Neutrophil (primary cell): ENCODE results near the gene ANO2.

Source experiments
- H3K27ac ChIP-seq: fragments of 200-600 bp; sonication (generic); 2 replicates; pipeline ENCODE4 v1.5.1; 2016; ENCODE audit warnings: mild to moderate bottlenecking, moderate library complexity
- H3K27me3 ChIP-seq: fragments of 200-600 bp; sonication (generic); 2 replicates; pipeline ENCODE4 v1.6.0; 2016; ENCODE audit warnings: mild to moderate bottlenecking
- H3K36me3 ChIP-seq: fragments of 200-600 bp; sonication (generic); 2 replicates; pipeline ENCODE4 v1.5.1; 2017
- H3K4me1 ChIP-seq, 2 experiments: fragments of 200-600 bp in 1 of 2; sonication (generic) in 1 of 2; 1 replicate in 1 of 2; 2 replicates in 1 of 2; pipeline versions ENCODE4 v1.5.1 to v1.6.1; 2013 to 2016; ENCODE audit warnings: low read depth in 1 of 2, low read length in 1 of 2, mild to moderate bottlenecking in 1 of 2, moderate library complexity in 1 of 2; ENCODE audit not compliant: control insufficient read depth in 1 of 2, insufficient read depth in 1 of 2
- H3K4me3 ChIP-seq, 2 experiments: fragments of 200-600 bp in 1 of 2; sonication (generic) in 1 of 2; 1 replicate in 1 of 2; 2 replicates in 1 of 2; pipeline ENCODE4 v1.5.1; 2013 to 2016; ENCODE audit warnings: low read depth in 1 of 2, low read length in 1 of 2, mild to moderate bottlenecking in 1 of 2, moderate library complexity in 1 of 2
- H3K9me3 ChIP-seq: fragments of 200-600 bp; sonication (generic); 2 replicates; pipeline ENCODE4 v1.5.1; 2016
- TF ChIP-seq, protein P1 (sequence below): fragments of 200-600 bp; sonication (generic); IDR thresholded peaks from 2 replicates; pipeline ENCODE4 v1.5.1; 2016; ENCODE audit warnings: antibody characterized with exemption

ANO2 gene

DNA sequence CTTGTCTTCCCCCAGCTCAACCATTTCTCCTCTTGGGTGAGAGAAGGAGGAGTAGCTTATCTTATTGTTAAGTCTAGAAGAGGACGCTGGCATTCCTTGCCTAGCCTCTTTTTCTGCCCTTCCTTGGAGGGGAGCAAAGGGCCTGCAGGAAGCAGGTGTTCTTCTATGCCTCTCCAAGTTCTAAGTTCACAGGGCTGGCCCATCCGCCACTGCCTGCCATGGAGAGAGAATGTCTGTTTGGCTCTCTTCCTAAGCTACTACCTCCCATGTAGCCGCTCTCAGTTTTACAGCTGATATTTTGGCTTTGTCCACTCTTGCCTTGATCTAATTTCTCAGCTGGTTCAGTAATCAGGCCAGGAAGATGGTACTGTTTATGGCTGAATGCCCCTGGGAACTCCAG is 312.0 kb downstream of the ANO2 start:
- no peaks in the 10 kb centered on the region for H3K9me3 ChIP-seq
- H3K4me3 ChIP-seq = no peak overlapping the region
- no peaks in the 10 kb centered on the region for H3K4me1 ChIP-seq
- no peaks in the 10 kb centered on the region for H3K36me3 ChIP-seq
- TF ChIP-seq, protein P1, sequence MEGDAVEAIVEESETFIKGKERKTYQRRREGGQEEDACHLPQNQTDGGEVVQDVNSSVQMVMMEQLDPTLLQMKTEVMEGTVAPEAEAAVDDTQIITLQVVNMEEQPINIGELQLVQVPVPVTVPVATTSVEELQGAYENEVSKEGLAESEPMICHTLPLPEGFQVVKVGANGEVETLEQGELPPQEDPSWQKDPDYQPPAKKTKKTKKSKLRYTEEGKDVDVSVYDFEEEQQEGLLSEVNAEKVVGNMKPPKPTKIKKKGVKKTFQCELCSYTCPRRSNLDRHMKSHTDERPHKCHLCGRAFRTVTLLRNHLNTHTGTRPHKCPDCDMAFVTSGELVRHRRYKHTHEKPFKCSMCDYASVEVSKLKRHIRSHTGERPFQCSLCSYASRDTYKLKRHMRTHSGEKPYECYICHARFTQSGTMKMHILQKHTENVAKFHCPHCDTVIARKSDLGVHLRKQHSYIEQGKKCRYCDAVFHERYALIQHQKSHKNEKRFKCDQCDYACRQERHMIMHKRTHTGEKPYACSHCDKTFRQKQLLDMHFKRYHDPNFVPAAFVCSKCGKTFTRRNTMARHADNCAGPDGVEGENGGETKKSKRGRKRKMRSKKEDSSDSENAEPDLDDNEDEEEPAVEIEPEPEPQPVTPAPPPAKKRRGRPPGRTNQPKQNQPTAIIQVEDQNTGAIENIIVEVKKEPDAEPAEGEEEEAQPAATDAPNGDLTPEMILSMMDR = no peak
- peaks cover 11% of the 10 kb centered on the region for H3K27me3 ChIP-seq
- H3K27ac ChIP-seq = no peak overlapping the region

GRCh38 chr12:5632453-5632852 is 312.6 kb downstream of the ANO2 start:
- Histone ChIP-seq H3K4me1 (no peaks in the 10 kb centered on the region), H3K9me3 (no peaks in the 10 kb centered on the region), H3K4me3 (no peak overlapping the region), H3K27me3 (peaks cover 11% of the 10 kb centered on the region), H3K36me3 (no peaks in the 10 kb centered on the region), H3K27ac (no peak overlapping the region)
- TF ChIP-seq, protein P1 = no peak

GRCh38 chr12:5631497-5631896 is 313.6 kb downstream of the ANO2 start:
- H3K27me3 ChIP-seq = peaks cover 8% of the 10 kb centered on the region
- no peak overlapping the region for H3K27ac ChIP-seq
- no peaks in the 10 kb centered on the region for H3K4me1 ChIP-seq
- no peaks in the 10 kb centered on the region for H3K36me3 ChIP-seq
- no peak overlapping the region for H3K4me3 ChIP-seq
- TF ChIP-seq, protein P1 = no peak
- H3K9me3 ChIP-seq = no peaks in the 10 kb centered on the region

DNA sequence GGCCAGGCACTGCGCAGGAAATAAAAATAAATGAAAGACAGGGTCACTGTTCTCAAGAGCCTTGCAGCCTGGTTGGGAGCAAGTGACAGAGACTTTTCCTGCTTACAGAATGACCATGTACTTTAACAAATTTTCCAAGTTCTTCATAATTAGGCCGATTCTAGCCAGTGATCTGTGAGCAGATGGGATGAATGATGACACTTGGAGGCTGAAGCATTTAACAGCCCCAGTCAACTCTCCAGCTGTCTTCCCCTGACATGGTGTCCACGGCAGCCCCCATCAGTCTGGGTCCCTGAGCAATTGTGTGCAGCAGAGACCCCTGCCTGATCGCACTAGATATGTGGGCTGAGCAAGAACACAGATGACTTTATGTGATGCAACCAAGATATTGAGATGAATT is 314.3 kb downstream of the ANO2 start:
- no peak overlapping the region for H3K27ac ChIP-seq
- H3K27me3 ChIP-seq = peaks cover 11% of the 10 kb centered on the region
- H3K4me1 ChIP-seq = no peaks in the 10 kb centered on the region
- no peak overlapping the region for H3K4me3 ChIP-seq
- H3K9me3 ChIP-seq = no peaks in the 10 kb centered on the region
- TF ChIP-seq, protein P1 = no peak
- H3K36me3 ChIP-seq = no peaks in the 10 kb centered on the region

DNA sequence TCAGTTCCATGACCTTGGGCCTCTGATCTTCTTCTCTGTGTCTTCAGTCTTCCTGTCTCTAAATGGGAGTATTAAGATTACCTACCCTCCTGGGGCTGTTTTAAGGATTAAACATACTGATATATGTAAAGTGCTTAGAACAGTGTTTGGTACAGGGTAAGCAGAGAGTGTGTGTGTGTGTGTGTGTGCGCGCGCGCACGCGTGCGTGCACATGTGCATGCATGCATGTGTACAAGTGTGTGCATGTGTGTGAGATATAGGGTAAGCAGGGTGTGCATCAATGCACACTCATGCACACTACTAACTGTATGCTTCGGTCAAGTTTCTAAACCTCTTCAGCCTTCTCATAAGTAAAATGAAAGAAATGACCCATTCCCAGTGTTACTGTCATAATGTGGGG is 316.6 kb downstream of the ANO2 start:
- peaks cover 15% of the 10 kb centered on the region for H3K27me3 ChIP-seq
- H3K36me3 ChIP-seq = no peaks in the 10 kb centered on the region
- H3K4me3 ChIP-seq = no peak overlapping the region
- no peak overlapping the region for H3K27ac ChIP-seq
- TF ChIP-seq, protein P1 = no peak
- H3K9me3 ChIP-seq = no peaks in the 10 kb centered on the region
- H3K4me1 ChIP-seq = no peaks in the 10 kb centered on the region

GRCh38 chr12:5627053-5627630 is 317.9 kb downstream of the ANO2 start:
- peaks cover 15% of the 10 kb centered on the region for H3K27me3 ChIP-seq
- no peaks in the 10 kb centered on the region for H3K36me3 ChIP-seq
- H3K4me3 ChIP-seq = no peak overlapping the region
- no peak overlapping the region for H3K27ac ChIP-seq
- no peaks in the 10 kb centered on the region for H3K9me3 ChIP-seq
- no peaks in the 10 kb centered on the region for H3K4me1 ChIP-seq
- TF ChIP-seq, protein P1 = no peak
